ENCODE data around the gene AP4M1. TPM values are rescaled to one million over a fixed set of nuclear protein-coding genes. Genes with fewer than 3 reads are reported as not detected.

AP4M1 gene
- total and polyA plus RNA-seq, 2 experiments from 2014 or later: 17.4 to 22.8 TPM

GRCh38 chr7:100105534-100105933, 4.1 kb downstream of the AP4M1 start:
- DNase-seq (ENCODE audit: low spot score): no peak
- no peaks in the 10 kb centered on the region for H3K9me2 ChIP-seq (replicated peaks; ENCODE audit: insufficient read depth)
- H3K27ac ChIP-seq: no peak overlapping the region
- no peak overlapping the region for H3K4me3 ChIP-seq
- H3K4me2 ChIP-seq: no peak overlapping the region
- no peak overlapping the region for H2AFZ ChIP-seq
- WGBS (ENCODE audit: low lambda C conversion rate, missing lambda C conversion rate): 88% methylated on average over 4 of the region's 4 CpGs
- H4K20me1 ChIP-seq (ENCODE audit: insufficient read depth, poor library complexity, severe bottlenecking): no peaks in the 10 kb centered on the region
- H3K9me3 ChIP-seq (ENCODE audit: low read depth): no peaks in the 10 kb centered on the region
- no peaks in the 10 kb centered on the region for H3K27me3 ChIP-seq
- H3K36me3 ChIP-seq (replicated peaks; ENCODE audit: insufficient read depth, low read depth): no peaks in the 10 kb centered on the region
- peaks cover 9% of the 10 kb centered on the region for H3K79me2 ChIP-seq
- no peaks in the 10 kb centered on the region for H3K4me1 ChIP-seq (ENCODE audit: insufficient read depth)
- no peak for TF ChIP-seq EZH2 (IDR thresholded peaks at IDR 0.05; ENCODE audit: borderline replicate concordance)

DNA sequence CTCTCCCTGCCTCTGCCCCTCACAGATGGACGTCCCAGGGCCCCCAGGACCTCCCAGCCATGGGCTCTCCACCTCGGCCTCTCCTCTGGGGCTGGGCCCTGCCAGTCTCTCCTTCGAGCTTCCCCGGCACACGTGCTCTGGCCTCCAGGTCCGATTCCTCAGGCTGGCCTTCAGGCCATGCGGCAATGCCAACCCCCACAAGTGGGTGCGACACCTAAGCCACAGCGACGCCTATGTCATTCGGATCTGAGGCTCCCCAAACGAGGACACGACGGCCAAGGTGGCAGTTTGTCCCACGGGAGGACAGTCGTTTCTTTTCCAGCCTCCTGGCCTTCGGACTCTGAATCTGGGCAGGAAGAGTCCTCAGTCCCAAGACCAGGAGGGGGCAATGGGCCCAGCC, 5.2 kb downstream of the AP4M1 start:
- TF ChIP-seq EZH2phosphoT487 (IDR thresholded peaks at IDR 0.05; ENCODE audit: low read depth, severe bottlenecking, unreplicated experiment) (no peak), EZH2 (IDR thresholded peaks at IDR 0.05; ENCODE audit: borderline replicate concordance) (no peak)
- TF ChIP-seq, protein P1, sequence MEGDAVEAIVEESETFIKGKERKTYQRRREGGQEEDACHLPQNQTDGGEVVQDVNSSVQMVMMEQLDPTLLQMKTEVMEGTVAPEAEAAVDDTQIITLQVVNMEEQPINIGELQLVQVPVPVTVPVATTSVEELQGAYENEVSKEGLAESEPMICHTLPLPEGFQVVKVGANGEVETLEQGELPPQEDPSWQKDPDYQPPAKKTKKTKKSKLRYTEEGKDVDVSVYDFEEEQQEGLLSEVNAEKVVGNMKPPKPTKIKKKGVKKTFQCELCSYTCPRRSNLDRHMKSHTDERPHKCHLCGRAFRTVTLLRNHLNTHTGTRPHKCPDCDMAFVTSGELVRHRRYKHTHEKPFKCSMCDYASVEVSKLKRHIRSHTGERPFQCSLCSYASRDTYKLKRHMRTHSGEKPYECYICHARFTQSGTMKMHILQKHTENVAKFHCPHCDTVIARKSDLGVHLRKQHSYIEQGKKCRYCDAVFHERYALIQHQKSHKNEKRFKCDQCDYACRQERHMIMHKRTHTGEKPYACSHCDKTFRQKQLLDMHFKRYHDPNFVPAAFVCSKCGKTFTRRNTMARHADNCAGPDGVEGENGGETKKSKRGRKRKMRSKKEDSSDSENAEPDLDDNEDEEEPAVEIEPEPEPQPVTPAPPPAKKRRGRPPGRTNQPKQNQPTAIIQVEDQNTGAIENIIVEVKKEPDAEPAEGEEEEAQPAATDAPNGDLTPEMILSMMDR (IDR thresholded peaks at IDR 0.05; ENCODE audit: poor library complexity): no peak
- peaks cover 9% of the 10 kb centered on the region for H3K79me2 ChIP-seq
- H3K4me1 ChIP-seq (ENCODE audit: insufficient read depth): no peaks in the 10 kb centered on the region
- no peaks in the 10 kb centered on the region for H3K36me3 ChIP-seq (replicated peaks; ENCODE audit: insufficient read depth, low read depth)
- H2AFZ ChIP-seq: no peak overlapping the region
- H3K4me3 ChIP-seq: no peak overlapping the region
- WGBS (ENCODE audit: low lambda C conversion rate, missing lambda C conversion rate): 94% methylated on average over 15 of the region's 17 CpGs
- no peaks in the 10 kb centered on the region for H3K27me3 ChIP-seq
- no peaks in the 10 kb centered on the region for H3K9me3 ChIP-seq (ENCODE audit: low read depth)
- H3K27ac ChIP-seq: no peak overlapping the region
- no peak overlapping the region for H3K4me2 ChIP-seq
- H4K20me1 ChIP-seq (ENCODE audit: insufficient read depth, poor library complexity, severe bottlenecking): no peaks in the 10 kb centered on the region
- DNase-seq (ENCODE audit: low spot score): no peak
- no peaks in the 10 kb centered on the region for H3K9me2 ChIP-seq (replicated peaks; ENCODE audit: insufficient read depth)

DNA sequence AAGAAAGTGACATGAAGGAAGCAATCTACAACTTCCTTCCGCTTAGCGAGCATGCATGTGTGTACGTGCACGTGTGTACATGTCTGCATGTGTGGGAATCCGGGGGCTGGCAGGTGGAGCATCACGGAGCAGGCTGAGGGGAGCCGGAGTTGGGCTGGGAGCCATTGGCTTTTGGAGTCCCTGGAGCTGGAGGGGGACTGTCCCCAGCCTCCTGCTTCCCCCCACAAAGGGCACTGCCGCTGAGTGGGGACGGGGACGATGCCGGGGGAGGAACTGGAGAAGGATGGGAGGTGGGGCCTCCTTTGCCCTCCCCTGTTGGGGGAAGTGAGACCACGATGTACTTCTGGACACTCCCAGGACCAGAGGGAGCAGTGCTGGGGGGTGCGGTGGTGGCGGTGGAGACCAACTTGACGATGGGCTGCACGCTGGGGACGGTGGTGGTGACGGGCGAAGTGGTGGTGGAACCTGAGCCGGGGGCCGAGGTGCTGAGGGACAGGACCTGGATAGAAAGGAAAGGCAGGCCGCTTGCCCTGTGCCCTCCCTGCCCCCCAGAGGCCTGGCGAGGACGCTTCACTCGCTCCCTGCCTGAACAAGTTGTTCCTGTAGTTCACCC, 5.8 kb downstream of the AP4M1 start:
- H3K36me3 ChIP-seq (replicated peaks; ENCODE audit: insufficient read depth, low read depth): no peaks in the 10 kb centered on the region
- WGBS (ENCODE audit: low lambda C conversion rate, missing lambda C conversion rate): 95% methylated on average over 23 of the region's 25 CpGs
- DNase-seq (ENCODE audit: low spot score): no peak

DNA sequence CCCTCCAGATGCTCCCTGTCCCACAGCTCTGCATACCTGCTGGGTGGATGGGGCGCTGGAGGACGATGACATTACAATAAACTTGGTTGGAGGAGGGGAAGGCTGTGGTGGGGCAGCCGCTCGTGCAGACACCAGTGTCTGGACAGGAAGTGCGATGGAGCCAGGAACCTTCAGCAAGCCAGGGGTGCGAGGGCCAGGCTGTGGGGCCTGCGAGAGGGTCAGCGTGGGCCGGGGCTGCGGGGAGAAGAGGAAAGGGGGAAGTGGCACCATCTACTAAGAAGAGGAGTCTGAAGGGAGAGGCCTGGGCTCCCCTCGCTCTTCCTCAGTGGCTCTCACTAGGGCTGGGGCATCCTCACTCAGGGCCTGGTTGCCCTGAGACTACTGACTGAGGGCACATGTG, 6.4 kb downstream of the AP4M1 start:
- TF ChIP-seq, protein P1 (IDR thresholded peaks at IDR 0.05; ENCODE audit: poor library complexity): no peak
- TF ChIP-seq EZH2 (IDR thresholded peaks at IDR 0.05; ENCODE audit: borderline replicate concordance): no peak
- no peak for TF ChIP-seq EZH2phosphoT487 (IDR thresholded peaks at IDR 0.05; ENCODE audit: low read depth, severe bottlenecking, unreplicated experiment)
- Histone ChIP-seq H3K4me2 (no peak overlapping the region), H3K27me3 (no peaks in the 10 kb centered on the region), H3K4me1 (ENCODE audit: insufficient read depth) (no peaks in the 10 kb centered on the region), H3K27ac (no peak overlapping the region), H4K20me1 (ENCODE audit: insufficient read depth, poor library complexity, severe bottlenecking) (no peaks in the 10 kb centered on the region), H3K9me2 (replicated peaks; ENCODE audit: insufficient read depth) (no peaks in the 10 kb centered on the region), H2AFZ (no peak overlapping the region), H3K79me2 (peaks cover 2% of the 10 kb centered on the region), H3K9me3 (ENCODE audit: low read depth) (no peaks in the 10 kb centered on the region), H3K36me3 (replicated peaks; ENCODE audit: insufficient read depth, low read depth) (no peaks in the 10 kb centered on the region), H3K4me3 (no peak overlapping the region)
- WGBS (ENCODE audit: low lambda C conversion rate, missing lambda C conversion rate): 85% methylated on average over 6 of the region's 11 CpGs
- DNase-seq (ENCODE audit: low spot score): no peak

More for the DNA sequence above, 5.8 kb downstream of the AP4M1 start:
- H3K4me1 ChIP-seq (ENCODE audit: insufficient read depth): no peaks in the 10 kb centered on the region
- no peaks in the 10 kb centered on the region for H4K20me1 ChIP-seq (ENCODE audit: insufficient read depth, poor library complexity, severe bottlenecking)
- H3K27me3 ChIP-seq: no peaks in the 10 kb centered on the region
- no peak overlapping the region for H3K27ac ChIP-seq
- TF ChIP-seq EZH2phosphoT487 (IDR thresholded peaks at IDR 0.05; ENCODE audit: low read depth, severe bottlenecking, unreplicated experiment): no peak
- TF ChIP-seq, protein P1 (IDR thresholded peaks at IDR 0.05; ENCODE audit: poor library complexity): no peak
- TF ChIP-seq EZH2 (IDR thresholded peaks at IDR 0.05; ENCODE audit: borderline replicate concordance): no peak
- no peaks in the 10 kb centered on the region for H3K9me3 ChIP-seq (ENCODE audit: low read depth)
- peaks cover 9% of the 10 kb centered on the region for H3K79me2 ChIP-seq
- H3K9me2 ChIP-seq (replicated peaks; ENCODE audit: insufficient read depth): no peaks in the 10 kb centered on the region
- H2AFZ ChIP-seq: no peak overlapping the region
- H3K4me2 ChIP-seq: no peak overlapping the region
- H3K4me3 ChIP-seq: no peak overlapping the region
